PC-3 (cell line): ENCODE measurements around the gene GYPE. TPM values are rescaled to one million over a fixed set of nuclear protein-coding genes. Genes with fewer than 3 reads are reported as not detected.
"Not testable (repeated sequence)": the region's sequence is repeated elsewhere in the genome, so short reads cannot be mapped to it uniquely, and the experiment has no call there.

Source experiments
- ATAC-seq: fragments of 200-7000 bp; cut with Tn5 transposase; 2 replicates; pipeline ENCODE4 v1.9.1; 2020; ENCODE audit warnings: mild to moderate bottlenecking, moderate library complexity
- BruUV-seq: library from RNA; stranded (reverse); fragments of 400-500 nt; replicated peaks from 2 replicates; lab custom pipeline; 2021; lab: Mats Ljungman, UMichigan
- CTCF ChIA-PET: fragments of 300-600 bp; sonication (Branson Sonifier 250); formaldehyde crosslinking; loops from one replicate; lab custom pipeline; 2022; ENCODE audit warnings: antibody characterized with exemption; lab: Charles Lee
- POLR2A ChIA-PET: fragments of 300-600 bp; sonication (Branson Sonifier 250); formaldehyde crosslinking; loops from one replicate; lab custom pipeline; 2022; ENCODE audit warnings: antibody characterized with exemption; ENCODE audit not compliant: unreplicated experiment; lab: Charles Lee
- DNase-seq: peaks from one replicate; pipeline ENCODE4 v3.0.0-alpha.2; 2015
- H2AFZ ChIP-seq: fragments of 300-600 bp; sonication (generic); 2 replicates; pipeline ENCODE4 v1.6.0; 2016; ENCODE audit warnings: antibody characterized with exemption, low read length
- H3F3A ChIP-seq: fragments of 300-600 bp; sonication (generic); one replicate; pipeline ENCODE4 v1.6.0; 2017; ENCODE audit warnings: antibody characterized with exemption, low read length, control low read depth, mild to moderate bottlenecking; ENCODE audit not compliant: unreplicated experiment
- H3K27ac ChIP-seq: fragments of 300-600 bp; sonication (generic); 2 replicates; pipeline ENCODE4 v1.5.1; 2016; ENCODE audit warnings: mild to moderate bottlenecking, low read length
- H3K27me3 ChIP-seq: fragments of 300-600 bp; sonication (generic); 2 replicates; pipeline ENCODE4 v1.6.1; 2016; ENCODE audit warnings: low read length, mixed read lengths
- H3K36me3 ChIP-seq: fragments of 300-600 bp; sonication (generic); 2 replicates; pipeline ENCODE4 v1.6.1; 2016; ENCODE audit warnings: low read depth, mixed run types, low read length, mixed read lengths
- H3K4me1 ChIP-seq: fragments of 300-600 bp; sonication (generic); 2 replicates; pipeline ENCODE4 v1.5.1; 2016; ENCODE audit warnings: low read length; ENCODE audit not compliant: insufficient read depth
- H3K4me2 ChIP-seq: fragments of 300-600 bp; sonication (generic); 2 replicates; pipeline ENCODE4 v1.6.0; 2016; ENCODE audit warnings: low read length
- H3K4me3 ChIP-seq: fragments of 300-600 bp; sonication (generic); 2 replicates; pipeline ENCODE4 v1.5.1; 2016; ENCODE audit warnings: mild to moderate bottlenecking, low read length, mixed read lengths
- H3K79me2 ChIP-seq: fragments of 300-600 bp; sonication (generic); 2 replicates; pipeline ENCODE4 v1.6.1; 2017; ENCODE audit warnings: low read length, mixed read lengths
- H3K9ac ChIP-seq: fragments of 300-600 bp; sonication (generic); 2 replicates; pipeline ENCODE4 v1.6.0; 2016; ENCODE audit warnings: mild to moderate bottlenecking, low read length
- H3K9me2 ChIP-seq: fragments of 300-600 bp; sonication (generic); replicated peaks from 2 replicates; pipeline ENCODE4 v1.6.1; 2016; ENCODE audit warnings: mixed run types, low read length, mixed read lengths
- H3K9me3 ChIP-seq: fragments of 300-600 bp; sonication (generic); 2 replicates; pipeline ENCODE4 v1.6.1; 2016; ENCODE audit warnings: low read length, mixed read lengths
- H4K20me1 ChIP-seq: fragments of 300-600 bp; sonication (generic); 2 replicates; pipeline ENCODE4 v1.6.1; 2016; ENCODE audit warnings: low read length, mixed read lengths
- intact Hi-C: fragments of 100-400 bp; cut with micrococcal nuclease; formaldehyde crosslinking; loops from 2 replicates; pipeline ENCODE4 v1.9.0; 2023
- total RNA-seq: library from RNA; depleted of rRNA; stranded (reverse); fragments of >200 nt; gene quantifications from 2 replicates; pipeline ENCODE4 v1.2.3, GENCODE V29; 2014; rRNA removed

Gene GYPE
- total RNA-seq, 1 experiment from 2014 or later, result not detected

DNA sequence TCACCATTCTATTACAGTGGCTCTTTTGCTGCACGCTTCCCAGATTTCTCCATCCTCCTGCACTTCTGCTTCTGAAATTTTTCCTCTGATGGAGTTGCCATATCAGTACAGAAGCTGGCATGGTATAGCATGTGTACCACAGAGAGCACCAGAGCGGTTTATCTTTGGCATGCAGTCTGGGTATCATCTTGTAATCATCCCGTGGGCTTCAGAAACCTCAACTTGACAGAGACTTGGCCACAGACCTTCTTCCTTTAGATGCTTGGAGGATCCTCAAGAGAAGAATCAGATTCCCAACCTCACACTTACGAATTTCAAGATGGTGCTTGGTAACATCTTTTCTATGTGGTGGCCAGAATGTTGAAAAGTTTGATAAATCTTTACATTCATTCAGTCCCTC, 71.2 kb downstream of the GYPE start:
- CTCF ChIA-PET, H2AFZ ChIP-seq, H3K27ac ChIP-seq, H3K4me1 ChIP-seq, H3K9ac ChIP-seq, H3K9me2 ChIP-seq, H4K20me1 ChIP-seq, POLR2A ChIA-PET, H3F3A ChIP-seq, H3K9me3 ChIP-seq, H3K4me2 ChIP-seq, DNase-seq, intact Hi-C loops, H3K4me3 ChIP-seq, ATAC-seq, H3K27me3 ChIP-seq, H3K36me3 ChIP-seq, BruUV-seq, H3K79me2 ChIP-seq: not testable (repeated sequence)

GRCh38 chr4:143833676-143834075, 71.7 kb downstream of the GYPE start:
- POLR2A ChIA-PET, BruUV-seq, H4K20me1 ChIP-seq, H3K27ac ChIP-seq, intact Hi-C loops, H3K4me3 ChIP-seq, CTCF ChIA-PET, H2AFZ ChIP-seq, H3K9me2 ChIP-seq, H3F3A ChIP-seq, H3K4me2 ChIP-seq, ATAC-seq, H3K9me3 ChIP-seq, H3K9ac ChIP-seq, H3K27me3 ChIP-seq, DNase-seq, H3K36me3 ChIP-seq, H3K4me1 ChIP-seq, H3K79me2 ChIP-seq: not testable (repeated sequence)

GRCh38 chr4:143830576-143830975, 74.8 kb downstream of the GYPE start:
- H3K4me3 ChIP-seq, BruUV-seq, H3K9ac ChIP-seq, intact Hi-C loops, H3K4me1 ChIP-seq, H3K36me3 ChIP-seq, H3K27me3 ChIP-seq, H4K20me1 ChIP-seq, POLR2A ChIA-PET, H3K9me3 ChIP-seq, H2AFZ ChIP-seq, DNase-seq, H3K27ac ChIP-seq, H3K4me2 ChIP-seq, H3F3A ChIP-seq, ATAC-seq, CTCF ChIA-PET, H3K79me2 ChIP-seq, H3K9me2 ChIP-seq: not testable (repeated sequence)

GRCh38 chr4:143829239-143829620, 76.1 kb downstream of the GYPE start:
- intact Hi-C loops, H3K9me2 ChIP-seq, H3K79me2 ChIP-seq, H2AFZ ChIP-seq, H3K27me3 ChIP-seq, H3K4me2 ChIP-seq, H4K20me1 ChIP-seq, H3K27ac ChIP-seq, H3K4me3 ChIP-seq, H3K9ac ChIP-seq, H3F3A ChIP-seq, H3K4me1 ChIP-seq, BruUV-seq, H3K36me3 ChIP-seq, ATAC-seq, H3K9me3 ChIP-seq, POLR2A ChIA-PET, DNase-seq, CTCF ChIA-PET: not testable (repeated sequence)

Other genes with a start within 250 kb of the GYPE start
- gene FREM3, start 204.9 kb downstream of the GYPE start, total RNA-seq, result not detected in 2 replicates
- gene GYPB, start 113.8 kb upstream of the GYPE start, total RNA-seq, result not detected in 2 replicates
- not detected in 2 replicates for gene GYPA, start 235.2 kb upstream of the GYPE start, total RNA-seq